WTC11 (cell line): Measurements from ENCODE around the gene MCF2L.

Experiments
- ATF1 ChIP-seq: sonication (generic); formaldehyde crosslinking; IDR thresholded peaks from 2 replicates; pipeline ENCODE4 v1.8.1; 2023; ENCODE audit warnings: mild to moderate bottlenecking, moderate library complexity, missing genetic modification reagents
- FOXK1 ChIP-seq: sonication (generic); formaldehyde crosslinking; IDR thresholded peaks from 2 replicates; pipeline ENCODE4 v1.8.0; 2022; ENCODE audit warnings: mild to moderate bottlenecking, moderate library complexity, missing genetic modification reagents
- IRF2 ChIP-seq: sonication (generic); formaldehyde crosslinking; IDR thresholded peaks from 2 replicates; pipeline ENCODE4 v1.8.0; 2022; ENCODE audit warnings: low read depth, missing genetic modification reagents, borderline replicate concordance
- MAX ChIP-seq: sonication (generic); formaldehyde crosslinking; IDR thresholded peaks from 2 replicates; pipeline ENCODE4 v1.8.0; 2022; ENCODE audit warnings: mild to moderate bottlenecking, missing genetic modification reagents
- MXD4 ChIP-seq: fragments of 250-450 bp; sonication (Bioruptor Pico); IDR thresholded peaks from 2 replicates; pipeline ENCODE4 v1.8.0; 2021; ENCODE audit warnings: mild to moderate bottlenecking, moderate library complexity, borderline replicate concordance
- NFYB ChIP-seq: sonication (generic); formaldehyde crosslinking; conservative IDR thresholded peaks from 2 replicates; pipeline ENCODE4 v1.8.0; 2022; ENCODE audit warnings: low read depth, missing genetic modification reagents
- NR2C2 ChIP-seq: sonication (generic); formaldehyde crosslinking; IDR thresholded peaks from 2 replicates; pipeline ENCODE4 v1.8.0; 2022; ENCODE audit warnings: mild to moderate bottlenecking, missing genetic modification reagents
- RELA ChIP-seq: sonication (generic); formaldehyde crosslinking; IDR thresholded peaks from 2 replicates; pipeline ENCODE4 v1.8.1; 2022; ENCODE audit warnings: missing genetic modification reagents, mild to moderate bottlenecking, borderline replicate concordance
- TF ChIP-seq, protein P1 (sequence below): fragments of 200-600 bp; IDR thresholded peaks from 2 replicates; pipeline ENCODE4 v1.8.0; 2022; ENCODE audit warnings: antibody characterized with exemption

DNA sequence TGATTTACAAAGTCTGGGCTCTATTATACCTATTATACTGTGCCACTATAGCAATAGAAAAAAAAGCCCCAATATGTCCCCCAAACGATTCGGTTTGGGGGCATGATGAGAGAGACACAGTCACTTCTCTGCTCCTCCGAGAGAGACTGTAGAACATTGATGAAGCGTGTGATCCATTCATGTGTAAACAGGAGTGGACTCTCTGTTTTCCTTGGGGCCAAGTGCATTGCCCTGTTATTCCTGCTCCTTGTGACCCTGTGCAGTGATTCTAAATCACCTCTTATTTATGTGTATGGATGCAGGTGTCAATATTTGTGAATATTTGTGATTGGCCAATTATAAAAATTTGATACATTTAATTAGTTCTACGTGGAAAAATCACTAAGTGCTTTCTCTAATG, 170.6 kb downstream of the MCF2L start:
- TF ChIP-seq IRF2 (CRISPR knock-in tag) (no peak), FOXK1 (CRISPR knock-in tag) (no peak), RELA (no peak), NFYB (CRISPR knock-in tag) (no peak), NR2C2 (no peak), MXD4 (CRISPR knock-in tag) (no peak), ATF1 (CRISPR knock-in tag) (no peak), MAX (CRISPR knock-in tag) (no peak)
- TF ChIP-seq, protein P1, sequence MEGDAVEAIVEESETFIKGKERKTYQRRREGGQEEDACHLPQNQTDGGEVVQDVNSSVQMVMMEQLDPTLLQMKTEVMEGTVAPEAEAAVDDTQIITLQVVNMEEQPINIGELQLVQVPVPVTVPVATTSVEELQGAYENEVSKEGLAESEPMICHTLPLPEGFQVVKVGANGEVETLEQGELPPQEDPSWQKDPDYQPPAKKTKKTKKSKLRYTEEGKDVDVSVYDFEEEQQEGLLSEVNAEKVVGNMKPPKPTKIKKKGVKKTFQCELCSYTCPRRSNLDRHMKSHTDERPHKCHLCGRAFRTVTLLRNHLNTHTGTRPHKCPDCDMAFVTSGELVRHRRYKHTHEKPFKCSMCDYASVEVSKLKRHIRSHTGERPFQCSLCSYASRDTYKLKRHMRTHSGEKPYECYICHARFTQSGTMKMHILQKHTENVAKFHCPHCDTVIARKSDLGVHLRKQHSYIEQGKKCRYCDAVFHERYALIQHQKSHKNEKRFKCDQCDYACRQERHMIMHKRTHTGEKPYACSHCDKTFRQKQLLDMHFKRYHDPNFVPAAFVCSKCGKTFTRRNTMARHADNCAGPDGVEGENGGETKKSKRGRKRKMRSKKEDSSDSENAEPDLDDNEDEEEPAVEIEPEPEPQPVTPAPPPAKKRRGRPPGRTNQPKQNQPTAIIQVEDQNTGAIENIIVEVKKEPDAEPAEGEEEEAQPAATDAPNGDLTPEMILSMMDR: no peak
